Omental fat pad (tissue), 4 donors: ENCODE results near the gene ARAP2. TPM values are rescaled to one million over a fixed set of nuclear protein-coding genes. Genes with fewer than 3 reads are reported as not detected.
A peak's percentile ranks its signal among the peaks of the same experiment; 100 is the strongest.

Experiments used
- ATAC-seq: fragments of 150-250 bp; one replicate; pipeline ENCODE4 v1.9.1; 2016; ENCODE audit warnings: mild to moderate bottlenecking, moderate library complexity; ENCODE audit not compliant: low FRiP score
- DNase-seq: peaks from one replicate; pipeline ENCODE4 v3.0.0-alpha.2; 2019; ENCODE audit warnings: low spot score
- total RNA-seq, 4 donors: library from RNA; depleted of rRNA; stranded (reverse); fragments of >200 nt; gene quantifications; one replicate each; pipeline ENCODE4 v1.1.0, GENCODE V29; 2016
- TF ChIP-seq, protein P1 (sequence below), 3 donors: fragments of 450-650 bp; IDR thresholded peaks; one replicate each; pipeline ENCODE4 v1.5.1; 2016 to 2017; ENCODE audit warnings: antibody characterized with exemption in 3 of 3, mild to moderate bottlenecking in 3 of 3, moderate library complexity in 2 of 3

Gene ARAP2
- total RNA-seq, 4 donors from 2014 or later: 21.6 to 138 (median 72.3) TPM

DNA sequence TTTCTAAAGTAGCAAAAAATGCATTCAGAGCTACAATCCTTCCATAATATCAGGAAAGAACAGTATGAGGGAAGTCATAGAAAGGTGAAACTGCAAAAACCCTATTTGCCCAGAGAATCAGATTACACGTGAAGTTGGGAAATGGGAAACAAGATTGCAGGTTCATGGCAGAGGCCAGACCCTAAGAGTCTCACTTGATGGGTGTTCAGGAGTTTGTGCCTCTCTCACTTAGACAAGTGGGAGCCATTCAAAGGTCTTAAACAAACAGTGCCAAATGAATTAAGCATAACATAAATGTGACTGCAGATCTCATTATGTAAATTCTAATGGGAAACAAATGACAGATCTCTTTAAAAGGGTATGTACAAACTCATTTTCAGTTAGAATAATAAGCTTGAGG lies 91.6 kb downstream of the ARAP2 start:
- ATAC-seq (no peak), DNase-seq (no peak)
- TF ChIP-seq, protein P1, sequence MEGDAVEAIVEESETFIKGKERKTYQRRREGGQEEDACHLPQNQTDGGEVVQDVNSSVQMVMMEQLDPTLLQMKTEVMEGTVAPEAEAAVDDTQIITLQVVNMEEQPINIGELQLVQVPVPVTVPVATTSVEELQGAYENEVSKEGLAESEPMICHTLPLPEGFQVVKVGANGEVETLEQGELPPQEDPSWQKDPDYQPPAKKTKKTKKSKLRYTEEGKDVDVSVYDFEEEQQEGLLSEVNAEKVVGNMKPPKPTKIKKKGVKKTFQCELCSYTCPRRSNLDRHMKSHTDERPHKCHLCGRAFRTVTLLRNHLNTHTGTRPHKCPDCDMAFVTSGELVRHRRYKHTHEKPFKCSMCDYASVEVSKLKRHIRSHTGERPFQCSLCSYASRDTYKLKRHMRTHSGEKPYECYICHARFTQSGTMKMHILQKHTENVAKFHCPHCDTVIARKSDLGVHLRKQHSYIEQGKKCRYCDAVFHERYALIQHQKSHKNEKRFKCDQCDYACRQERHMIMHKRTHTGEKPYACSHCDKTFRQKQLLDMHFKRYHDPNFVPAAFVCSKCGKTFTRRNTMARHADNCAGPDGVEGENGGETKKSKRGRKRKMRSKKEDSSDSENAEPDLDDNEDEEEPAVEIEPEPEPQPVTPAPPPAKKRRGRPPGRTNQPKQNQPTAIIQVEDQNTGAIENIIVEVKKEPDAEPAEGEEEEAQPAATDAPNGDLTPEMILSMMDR (IDR thresholded peaks at IDR 0.05): no peak

DNA sequence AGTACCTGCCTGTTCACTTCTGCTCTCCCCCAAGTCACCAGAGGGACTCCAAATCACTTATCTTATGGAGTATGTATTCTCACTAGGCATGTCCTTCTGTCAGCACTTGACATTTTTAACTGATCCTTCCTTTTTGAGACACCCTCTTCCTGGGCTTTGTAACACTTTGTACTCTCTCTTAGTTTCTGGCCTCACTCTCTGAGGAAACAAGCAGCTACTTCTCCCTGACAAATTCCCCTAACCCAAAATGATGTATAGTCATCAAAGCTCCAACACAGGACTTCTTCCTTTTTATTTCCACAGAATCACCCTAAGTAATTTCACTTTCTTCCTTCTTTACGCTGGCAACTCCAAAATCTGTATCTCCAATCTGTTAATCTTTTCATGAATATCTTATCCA lies 101.8 kb downstream of the ARAP2 start:
- TF ChIP-seq, protein P1 (IDR thresholded peaks at IDR 0.05): no peak
- DNase-seq: no peak
- ATAC-seq: no peak

GRCh38 chr4:36141186-36141585 lies 103.1 kb downstream of the ARAP2 start:
- TF ChIP-seq, protein P1 (IDR thresholded peaks at IDR 0.05): no peak
- ATAC-seq (no peak), DNase-seq (no peak)

DNA sequence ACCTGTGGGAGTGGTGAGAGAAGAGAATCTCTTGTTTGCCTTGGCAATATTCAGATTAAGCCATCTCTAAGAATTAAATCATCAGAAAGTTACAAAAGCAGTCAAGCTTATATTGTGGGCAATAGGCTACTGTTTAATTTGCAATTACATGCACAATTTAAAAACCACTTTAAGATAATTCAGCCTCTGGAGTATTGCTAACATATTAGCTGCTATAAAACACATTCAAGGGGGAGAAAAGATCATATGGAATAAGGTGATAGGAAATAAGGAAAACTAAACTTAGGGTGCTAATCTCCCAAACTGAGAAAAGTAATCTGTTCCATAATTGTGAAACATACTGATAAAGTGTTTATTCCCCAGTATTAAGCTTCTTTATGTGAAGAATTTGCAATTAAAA lies 103.9 kb downstream of the ARAP2 start:
- DNase-seq (no peak), ATAC-seq (no peak)
- TF ChIP-seq, protein P1 (IDR thresholded peaks at IDR 0.05): no peak

GRCh38 chr4:36138220-36138619 lies 106.1 kb downstream of the ARAP2 start:
- TF ChIP-seq, protein P1 (IDR thresholded peaks at IDR 0.05): no peak
- DNase-seq (no peak), ATAC-seq (peak; percentile 71)

DNA sequence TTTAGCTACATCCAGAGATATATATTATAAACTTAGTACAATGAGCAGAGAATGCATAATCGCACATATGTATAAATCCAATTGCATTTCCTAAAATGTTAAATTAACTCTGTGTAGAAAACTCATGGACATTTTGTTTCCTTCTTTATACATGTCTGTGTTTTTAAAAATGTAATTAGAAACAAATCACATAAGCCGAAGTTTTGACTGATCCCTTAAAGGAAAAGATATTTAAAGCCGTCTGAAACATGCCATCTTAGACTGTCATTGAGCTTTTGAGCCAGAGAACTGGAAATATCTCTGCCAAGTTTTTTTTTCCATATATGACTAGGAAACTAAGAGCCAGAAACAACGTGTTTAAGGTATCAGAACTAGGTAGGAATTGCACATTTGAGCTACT lies 107.0 kb downstream of the ARAP2 start:
- ATAC-seq (no peak), DNase-seq (no peak)
- TF ChIP-seq, protein P1 (IDR thresholded peaks at IDR 0.05): no peak

DNA sequence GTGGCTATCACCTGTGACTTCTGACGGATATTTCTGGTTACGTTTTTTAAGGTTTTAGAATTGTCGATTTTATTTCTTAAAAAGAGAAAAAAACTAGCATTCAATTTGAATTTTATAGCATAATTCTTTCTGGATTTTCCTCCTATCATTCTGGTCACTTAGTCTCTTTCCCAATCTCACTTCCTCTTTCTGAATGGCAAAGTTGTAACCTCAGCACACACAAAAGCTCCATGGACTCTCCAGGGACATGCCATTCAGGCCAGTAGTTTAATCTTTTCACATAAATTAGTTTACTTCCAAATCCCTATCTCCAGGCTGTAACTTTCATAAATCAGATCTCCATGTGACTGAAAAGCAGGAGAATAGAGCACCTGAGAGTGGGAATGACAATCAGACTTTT lies 110.7 kb downstream of the ARAP2 start:
- ATAC-seq: no peak
- TF ChIP-seq, protein P1 (IDR thresholded peaks at IDR 0.05): no peak
- DNase-seq: no peak
